Right forelimb (tissue), 1 donor: Measurements from ENCODE around the gene SLC35F4.
A peak's percentile ranks its signal among the peaks of the same experiment; 100 is the strongest.
"Not testable (repeated sequence)": the region's sequence is repeated elsewhere in the genome, so short reads cannot be mapped to it uniquely, and the experiment has no call there.

Experiments used
- DNase-seq: peaks from one replicate; pipeline ENCODE4 v3.0.0-alpha.2; 2018

Gene SLC35F4

DNA sequence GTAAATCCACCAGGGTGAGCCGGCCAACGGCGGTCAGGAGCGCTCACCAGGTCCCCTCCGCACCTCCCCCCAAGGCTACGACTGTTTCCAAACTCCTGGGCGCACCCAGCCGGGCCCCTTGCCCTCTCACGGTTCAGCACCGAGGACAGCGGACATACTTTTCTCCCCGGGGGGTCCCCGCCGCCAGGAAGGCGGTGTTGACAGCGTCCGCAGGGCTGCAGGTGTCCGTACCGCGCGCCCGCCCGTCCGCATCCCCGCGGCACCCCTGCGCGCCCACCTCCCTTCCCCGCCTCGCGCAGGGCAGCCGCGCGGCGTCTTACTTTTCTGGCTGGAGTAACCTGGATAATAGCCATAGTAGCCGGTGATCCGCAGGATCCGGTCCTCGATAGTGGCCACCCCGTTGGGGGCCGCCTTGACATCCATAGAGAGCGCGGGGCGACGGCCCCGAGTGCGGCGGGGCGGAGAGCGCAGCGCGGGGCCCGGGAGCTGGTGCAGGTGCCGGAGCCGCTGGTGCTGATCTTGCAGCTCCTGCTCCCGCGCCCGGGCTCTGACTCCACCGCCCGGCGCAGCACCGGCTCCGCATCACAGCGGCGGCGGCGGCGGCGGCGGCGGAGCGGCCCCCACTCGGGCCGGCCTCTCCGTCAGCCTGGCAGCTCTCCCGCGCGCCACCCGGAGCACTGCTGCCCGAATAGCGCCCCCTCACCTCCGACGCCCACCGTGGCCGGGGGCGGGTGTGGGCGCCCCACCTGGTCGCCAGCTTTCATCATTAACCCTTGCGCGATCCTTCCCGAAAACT lies at the start of gene SLC35F4:
Gene SLC35F4, minus strand, starts transcription at position 690 of the 796 bp plus-strand sequence.
- peak; percentile 57 for DNase-seq

- DNase-seq: no peak
These were observed 43.7 kb upstream of the SLC35F4 start for GRCh38 chr14:57909626-57910025.

DNA sequence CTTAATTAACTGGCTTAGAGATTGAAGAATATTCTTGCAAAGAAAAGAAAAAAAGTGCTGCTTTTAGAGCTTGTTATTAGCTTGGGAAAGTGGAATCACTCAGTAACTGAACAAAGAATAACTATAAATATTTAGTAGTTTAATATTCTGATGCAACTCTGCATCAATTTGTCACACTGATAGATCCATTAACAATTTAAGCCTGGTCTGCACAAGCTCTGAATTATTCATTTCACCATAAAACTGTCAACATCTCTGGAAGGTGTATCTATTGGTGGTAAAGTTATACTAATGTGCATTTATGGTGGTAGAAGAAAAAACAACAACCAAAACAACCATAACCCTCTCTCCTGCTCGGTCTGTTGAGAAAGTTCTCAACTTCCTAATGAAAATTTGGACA lies 38.1 kb upstream of the SLC35F4 start:
- no peak for DNase-seq

GRCh38 chr14:57898837-57899572 lies 33.1 kb upstream of the SLC35F4 start:
- DNase-seq: no peak

DNA sequence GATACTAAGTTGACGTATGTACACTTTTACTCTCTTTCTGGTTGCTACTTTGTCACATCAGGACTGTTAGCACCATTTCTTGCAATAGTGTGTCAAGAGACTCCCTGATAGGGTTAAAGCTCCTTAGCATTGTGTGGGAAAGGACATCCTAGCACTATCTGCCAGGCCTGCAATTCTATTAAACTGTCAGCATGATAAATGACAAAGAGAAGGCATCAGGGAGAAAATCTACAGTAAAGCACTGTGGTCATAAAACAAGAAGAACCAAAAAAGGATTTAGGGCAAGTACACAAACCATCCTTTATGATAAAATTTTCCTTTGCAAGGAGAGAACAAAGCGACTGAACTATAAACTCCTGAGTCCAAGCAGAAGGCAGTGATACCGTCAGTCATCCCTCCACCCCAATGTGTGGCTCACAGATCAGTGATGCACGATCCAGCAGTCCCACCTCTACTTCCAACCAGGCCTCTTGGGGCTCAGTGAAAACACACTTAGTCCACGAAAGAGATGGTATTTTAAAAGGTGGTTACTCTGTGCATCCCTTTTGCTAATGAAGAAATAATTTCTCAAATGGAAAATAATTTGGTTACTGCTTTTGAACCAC lies 31.4 kb upstream of the SLC35F4 start:
- no peak for DNase-seq

DNA sequence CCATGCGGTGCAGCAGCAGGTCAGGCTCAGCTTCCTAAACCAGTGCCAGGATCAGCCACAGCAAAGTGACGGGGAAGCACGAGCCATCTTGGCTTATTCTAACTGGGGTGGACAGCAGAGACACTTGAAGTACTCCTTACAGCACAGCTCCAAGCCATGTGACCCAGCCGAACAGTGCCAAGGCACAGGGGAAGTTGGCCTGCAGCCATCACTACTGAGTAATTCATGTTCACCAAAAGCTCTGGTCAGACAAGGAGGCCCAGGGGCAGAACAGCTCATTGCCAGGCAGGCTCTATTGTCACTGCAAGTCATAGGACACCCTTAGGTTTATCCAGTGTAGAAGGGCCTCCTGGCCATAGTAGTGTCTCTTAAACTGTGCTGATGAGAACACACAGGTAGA lies 23.4 kb upstream of the SLC35F4 start:
- DNase-seq: no peak

GRCh38 chr14:57884175-57884574 lies 18.3 kb upstream of the SLC35F4 start:
- no peak for DNase-seq

GRCh38 chr14:57883061-57883460 lies 17.2 kb upstream of the SLC35F4 start:
- no peak for DNase-seq

- DNase-seq: no peak
These were observed 13.6 kb upstream of the SLC35F4 start for GRCh38 chr14:57879516-57879915.

GRCh38 chr14:57875985-57876384 lies 10.1 kb upstream of the SLC35F4 start:
- no peak for DNase-seq

GRCh38 chr14:57875296-57875695 lies 9.4 kb upstream of the SLC35F4 start:
- DNase-seq: no peak

DNA sequence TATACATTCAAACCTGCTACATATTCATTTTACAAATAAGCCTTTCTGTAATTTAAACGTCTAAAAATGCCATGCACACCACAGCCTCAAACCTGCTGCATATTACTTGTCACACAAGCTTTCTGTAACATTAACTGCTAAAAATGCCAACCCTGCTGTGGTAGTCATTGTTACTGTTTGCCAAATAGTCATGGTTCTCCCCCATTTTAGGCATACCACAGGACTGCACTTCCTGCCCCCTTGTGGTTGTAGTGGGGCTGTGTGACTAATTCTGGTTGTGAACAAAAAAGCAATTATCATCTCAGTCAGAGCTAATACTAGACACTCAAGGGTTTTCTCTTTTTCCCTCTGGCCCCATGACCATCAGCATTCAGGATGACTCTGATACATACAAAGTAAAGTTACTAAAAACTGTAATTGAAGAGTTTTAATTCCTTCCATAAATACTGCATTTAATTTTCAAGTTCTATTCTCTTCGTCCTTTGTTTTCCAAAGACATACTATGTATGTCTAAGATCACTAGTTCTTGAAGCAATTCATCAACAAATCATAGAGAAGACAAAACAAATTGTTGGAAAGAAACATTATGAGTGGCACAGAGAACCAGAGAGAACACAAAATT lies 5.7 kb upstream of the SLC35F4 start:
- DNase-seq: peak; percentile 42

GRCh38 chr14:57870686-57871457 lies 5.0 kb upstream of the SLC35F4 start:
- no peak for DNase-seq

DNA sequence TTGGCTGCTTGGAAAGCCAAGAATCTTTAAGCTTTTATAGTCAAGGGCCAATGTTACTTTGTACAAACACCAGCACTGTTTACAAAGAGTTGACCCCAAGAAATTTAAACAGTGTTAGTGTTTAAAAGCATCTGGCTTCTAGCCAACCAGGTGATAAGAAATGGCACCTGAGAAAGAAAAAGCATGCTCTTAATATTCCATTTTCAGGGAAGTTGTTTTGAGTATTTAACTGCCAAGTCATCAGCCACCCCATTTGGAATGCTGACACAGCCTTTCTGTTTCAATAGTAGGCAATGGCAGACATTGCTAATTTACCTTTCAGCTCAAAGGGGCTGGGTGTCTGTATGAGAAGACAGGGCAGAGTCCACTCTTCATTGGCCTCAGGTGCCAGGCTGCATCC lies 3.7 kb upstream of the SLC35F4 start:
- no peak for DNase-seq

GRCh38 chr14:57866199-57866705 lies 360 bp upstream of the SLC35F4 start:
- DNase-seq: no peak

DNA sequence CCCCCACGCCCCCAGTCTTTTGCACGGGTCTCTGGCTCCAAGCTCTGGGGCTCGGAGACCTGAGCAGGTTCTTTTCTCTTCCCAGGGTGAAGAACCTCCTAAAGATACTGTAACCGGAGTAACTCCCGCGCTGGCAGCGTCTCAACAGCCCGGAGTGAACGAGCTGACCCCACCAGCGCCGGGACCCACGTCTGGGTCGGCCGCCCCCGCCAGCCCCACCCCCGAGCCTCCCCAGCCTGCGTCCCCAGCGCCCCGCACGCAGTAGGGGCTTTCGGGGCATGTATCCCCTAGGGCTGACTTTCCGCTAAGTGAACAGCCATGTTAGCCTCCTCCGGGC lies 858 bp downstream of the SLC35F4 start:
- DNase-seq: no peak

- DNase-seq: no peak
These were observed 1.2 kb downstream of the SLC35F4 start for GRCh38 chr14:57864659-57865058.

GRCh38 chr14:57863471-57863870 lies 2.4 kb downstream of the SLC35F4 start:
- no peak for DNase-seq

DNA sequence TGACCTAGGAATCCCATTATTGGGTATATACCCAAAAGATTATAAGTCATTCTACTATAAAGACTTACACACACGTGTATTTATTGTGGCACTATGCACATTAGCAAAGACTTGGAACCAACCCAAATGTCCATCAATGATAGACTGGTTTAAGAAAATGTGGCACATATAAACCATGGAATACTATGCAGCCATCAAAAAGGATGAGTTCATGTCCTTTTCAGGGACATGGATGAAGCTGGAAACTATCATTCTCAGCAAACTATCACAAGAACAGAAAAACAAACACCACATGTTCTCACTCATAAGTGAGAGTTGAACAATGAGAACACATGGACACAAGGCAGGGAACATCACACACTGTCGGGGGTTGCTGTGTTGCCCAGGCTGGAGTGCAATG lies 10.2 kb downstream of the SLC35F4 start:
- not testable (repeated sequence) for DNase-seq

- DNase-seq: no peak
These were observed 11.3 kb downstream of the SLC35F4 start for GRCh38 chr14:57854571-57854970.

- no peak for DNase-seq
These were observed 14.5 kb downstream of the SLC35F4 start for GRCh38 chr14:57851354-57851753.

- no peak for DNase-seq
These were observed 17.1 kb downstream of the SLC35F4 start for GRCh38 chr14:57848786-57849185.

- no peak for DNase-seq
These were observed 17.5 kb downstream of the SLC35F4 start for GRCh38 chr14:57848353-57848752.
